Stimulated activated CD4-positive, alpha-beta T cell treated with anti-CD3 and anti-CD28 coated beads, TNF-alpha, amount 100 ng/mL, for 4 hours (primary cell): ENCODE results near the gene COL28A1.
"Not testable (repeated sequence)": the region's sequence is repeated elsewhere in the genome, so short reads cannot be mapped to it uniquely, and the experiment has no call there.

Experiments
- DNase-seq, 3 experiments: peaks; one replicate each; pipeline ENCODE4 v3.0.0-alpha.2; 2020; ENCODE audit warnings: low read depth in 3 of 3

Gene COL28A1

GRCh38 chr7:7417414-7417813 is 118.3 kb downstream of the COL28A1 start:
- no peak for DNase-seq

- no peak for DNase-seq
These were observed 119.4 kb downstream of the COL28A1 start for GRCh38 chr7:7416031-7416858.

GRCh38 chr7:7414791-7415603 is 120.7 kb downstream of the COL28A1 start:
- DNase-seq: no peak

DNA sequence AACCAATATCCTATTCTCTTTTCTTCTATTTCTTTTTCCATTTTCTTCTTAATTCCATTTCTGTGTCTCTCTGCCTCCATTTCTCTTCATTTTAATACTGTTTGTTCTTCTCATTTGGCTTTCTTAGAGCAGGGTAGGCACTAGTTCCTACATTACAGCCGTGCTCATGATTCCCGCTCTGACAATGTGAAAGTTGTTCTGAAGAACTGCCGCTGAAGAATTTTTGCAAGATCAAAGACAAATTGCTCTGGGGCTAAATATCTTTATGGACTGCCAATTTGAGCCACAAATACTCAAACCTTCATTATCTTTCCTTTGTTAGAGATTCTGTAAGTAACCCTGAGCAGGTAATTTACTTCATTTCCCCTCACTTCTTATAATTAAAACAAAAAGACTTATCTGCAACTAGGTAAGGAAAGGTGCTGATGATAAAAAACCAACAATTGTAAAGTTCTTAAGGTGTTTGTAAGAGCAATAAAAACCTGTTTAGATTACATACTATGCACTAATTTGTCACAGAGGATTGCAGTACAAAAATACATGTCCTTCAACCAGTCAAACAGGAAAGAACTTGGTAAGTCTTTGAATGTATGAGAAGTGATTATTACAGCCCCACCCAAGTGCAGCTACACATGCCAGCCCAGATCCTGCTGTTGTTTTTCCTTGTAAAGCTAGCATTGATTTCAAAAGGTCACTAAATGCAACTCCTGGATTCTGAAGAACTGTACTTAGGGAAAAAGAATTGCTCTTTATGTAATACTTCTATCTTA is 127.5 kb downstream of the COL28A1 start:
- no peak for DNase-seq

- no peak for DNase-seq
These were observed 130.2 kb downstream of the COL28A1 start for GRCh38 chr7:7405461-7405860.

- no peak for DNase-seq
These were observed 136.0 kb downstream of the COL28A1 start for GRCh38 chr7:7399707-7400106.

GRCh38 chr7:7395785-7396184 is 139.9 kb downstream of the COL28A1 start:
- DNase-seq: no peak

DNA sequence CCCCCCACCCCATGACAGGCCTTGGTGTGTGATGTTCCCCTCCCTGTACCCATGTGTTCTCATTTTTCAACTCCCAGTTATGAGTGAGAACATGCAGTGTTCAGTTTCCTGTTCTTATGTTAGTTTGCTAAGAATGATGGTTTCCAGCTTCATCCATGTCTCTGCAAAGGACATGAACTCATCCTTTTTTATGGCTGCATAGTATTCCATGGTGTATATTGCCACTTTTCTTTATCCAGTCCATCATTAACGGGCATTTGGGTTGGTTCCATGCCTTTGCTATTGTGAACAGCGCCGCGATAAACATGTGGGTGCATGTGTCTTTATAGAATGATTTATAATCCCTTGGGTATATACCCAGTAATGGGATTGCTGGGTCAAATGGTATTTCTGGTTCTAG is 147.5 kb downstream of the COL28A1 start:
- DNase-seq: not testable (repeated sequence)

DNA sequence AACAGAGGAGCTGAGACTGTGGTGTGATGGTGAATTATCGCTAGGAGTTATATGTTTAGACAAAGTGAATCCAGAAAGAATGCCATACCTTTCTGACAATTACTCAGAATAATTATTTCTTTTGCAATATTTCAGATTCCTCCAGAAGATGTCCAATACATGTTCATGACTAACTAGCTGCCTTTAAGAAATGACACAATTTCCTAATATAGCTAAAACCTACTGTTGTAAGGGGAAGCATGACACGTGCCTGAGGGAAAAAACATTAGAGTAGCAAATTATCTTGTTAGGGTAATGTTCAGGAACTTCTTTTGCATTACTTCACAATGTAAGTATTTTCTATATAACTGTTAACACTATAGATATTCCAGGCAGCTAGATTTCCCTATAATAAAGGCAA is 150.3 kb downstream of the COL28A1 start:
- no peak for DNase-seq

DNA sequence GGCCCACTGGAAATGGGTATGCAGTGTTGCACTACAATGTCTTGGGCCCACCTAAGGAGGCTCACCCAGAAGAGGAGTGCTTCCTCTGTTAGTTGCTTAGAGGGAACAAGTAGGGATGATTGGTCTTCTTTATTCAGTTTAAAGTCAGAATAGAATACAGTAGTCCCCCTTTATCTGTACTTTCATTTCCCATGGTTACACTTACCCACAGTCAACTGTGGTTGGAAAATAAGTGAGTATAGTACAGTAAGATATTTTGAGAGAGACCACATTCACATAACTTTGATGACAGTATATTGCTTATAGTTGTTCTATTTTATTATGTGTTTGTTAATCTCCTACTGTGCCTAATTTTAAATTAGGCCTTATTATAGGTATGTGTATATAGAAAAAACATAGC is 151.4 kb downstream of the COL28A1 start:
- no peak for DNase-seq

GRCh38 chr7:7375538-7375937 is 160.1 kb downstream of the COL28A1 start:
- no peak for DNase-seq

GRCh38 chr7:7370076-7370475 is 165.6 kb downstream of the COL28A1 start:
- DNase-seq: no peak

- no peak for DNase-seq
These were observed 166.5 kb downstream of the COL28A1 start for GRCh38 chr7:7369134-7369533.

GRCh38 chr7:7354674-7355073 is 181.0 kb downstream of the COL28A1 start:
- DNase-seq: no peak

DNA sequence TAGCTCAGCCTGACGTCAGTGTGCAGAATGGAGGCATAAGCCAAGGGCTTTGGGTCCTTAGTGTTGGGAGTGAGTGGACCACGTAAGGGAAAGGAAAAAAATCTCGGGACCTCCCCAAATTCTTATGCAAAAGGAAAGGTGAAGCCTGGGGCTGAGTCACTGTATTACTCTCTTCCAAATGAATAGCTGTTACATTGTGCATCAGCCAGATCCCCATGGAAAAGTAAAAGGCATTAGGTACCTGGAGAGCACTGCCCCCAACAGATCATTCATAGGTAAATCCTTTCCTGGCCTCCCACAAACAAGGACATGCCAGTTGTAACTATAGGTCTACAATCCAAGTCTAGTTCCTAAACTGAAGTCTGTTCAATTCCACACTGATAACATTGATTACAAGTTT is 182.8 kb downstream of the COL28A1 start:
- DNase-seq: no peak

DNA sequence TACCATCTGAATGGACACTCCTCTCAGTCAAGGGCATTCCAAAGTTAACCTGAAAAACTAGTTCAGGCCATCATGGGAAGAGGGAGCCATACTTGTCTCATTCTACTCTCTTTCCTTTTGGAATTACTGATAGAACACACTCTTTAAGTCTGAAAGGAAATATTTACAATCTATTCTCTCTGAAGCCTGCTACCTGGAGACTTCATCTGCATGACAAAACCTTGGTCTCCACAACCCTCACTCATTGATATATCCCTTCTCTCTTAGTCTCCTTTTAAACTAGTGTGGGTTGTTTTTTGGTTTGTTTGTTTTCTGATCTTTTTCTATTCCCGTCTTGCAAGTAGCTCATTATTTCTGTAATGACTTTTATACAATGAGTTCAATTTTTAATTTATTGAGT is 183.8 kb downstream of the COL28A1 start:
- no peak for DNase-seq

DNA sequence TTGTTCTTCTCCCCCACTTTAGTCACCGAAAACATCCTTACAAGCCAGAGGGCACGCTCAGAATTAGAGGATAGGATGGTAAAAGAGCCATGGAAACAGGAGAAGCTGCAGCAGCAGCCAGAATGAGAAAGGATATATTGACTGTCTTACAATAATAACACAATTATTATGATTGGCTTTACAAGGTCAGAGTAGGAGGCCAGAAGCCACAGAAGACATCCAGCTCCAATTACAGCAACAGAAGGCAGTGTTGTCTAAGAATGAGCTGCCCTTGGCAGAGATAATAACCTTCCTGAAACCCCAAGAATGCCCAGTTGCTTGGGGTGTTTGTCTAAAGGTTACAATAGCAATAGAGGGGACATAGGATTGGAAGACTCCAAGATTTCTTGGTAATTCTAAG is 184.5 kb downstream of the COL28A1 start:
- DNase-seq: no peak

DNA sequence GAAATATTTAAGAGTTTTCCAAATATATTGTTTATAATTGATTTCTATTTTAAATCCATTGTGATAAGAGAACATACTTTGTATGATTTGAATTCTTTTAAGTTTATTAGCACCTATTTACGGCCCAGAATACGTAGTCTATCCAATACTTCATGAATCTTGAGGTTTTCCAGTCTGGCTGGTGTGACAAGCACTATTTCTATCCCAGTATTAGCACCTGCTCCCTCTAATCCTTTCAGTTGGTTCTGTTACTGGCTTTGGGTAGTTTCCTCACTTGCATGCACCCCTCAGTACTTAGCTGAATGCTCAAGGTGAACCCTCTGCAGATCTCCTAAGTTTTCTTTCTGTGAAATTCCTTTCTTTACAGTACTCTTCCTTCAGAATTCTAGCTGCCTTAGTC is 186.5 kb downstream of the COL28A1 start:
- no peak for DNase-seq

DNA sequence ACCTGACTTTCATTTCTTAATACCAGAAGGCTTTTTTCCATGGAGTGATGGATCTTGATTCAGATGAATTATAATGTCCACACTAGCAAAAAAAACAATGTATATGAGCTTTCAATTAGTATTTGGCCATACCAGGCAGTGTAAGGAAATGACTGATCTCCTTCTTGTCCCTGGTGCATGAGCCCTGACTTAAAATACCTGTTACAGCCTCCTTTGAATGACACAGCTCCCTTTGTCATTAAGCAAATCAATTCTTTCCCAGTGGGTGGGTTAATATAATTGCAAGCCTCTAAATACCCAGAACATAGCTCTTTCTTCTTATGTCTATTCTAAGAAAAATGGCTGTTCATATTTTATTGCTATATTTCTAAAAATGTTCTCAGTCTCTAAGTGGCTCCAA is 188.6 kb downstream of the COL28A1 start:
- DNase-seq: no peak

- DNase-seq: no peak
These were observed 191.1 kb downstream of the COL28A1 start for GRCh38 chr7:7344583-7344982.

DNA sequence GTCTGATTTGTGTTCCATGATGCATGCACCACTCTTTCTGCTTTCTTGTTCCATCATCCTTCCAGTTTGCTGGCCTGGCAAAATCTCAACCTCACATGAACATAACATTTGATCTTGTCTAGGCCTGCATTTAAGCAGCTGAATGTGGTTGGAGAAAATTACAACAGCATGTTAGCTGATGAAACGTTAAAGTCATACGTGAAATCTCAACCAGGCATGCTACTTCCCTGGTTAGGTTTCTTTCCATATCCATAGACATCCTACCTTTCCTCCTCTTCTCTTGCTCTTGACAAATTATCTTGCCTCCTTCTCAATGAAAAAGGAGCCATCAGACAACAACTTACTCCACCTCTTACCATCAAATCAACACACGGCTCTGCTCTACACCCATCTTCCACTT is 199.8 kb downstream of the COL28A1 start:
- DNase-seq: no peak

- no peak for DNase-seq
These were observed 200.5 kb downstream of the COL28A1 start for GRCh38 chr7:7335215-7335614.
